NCI-H2196 (cell line): ENCODE measurements around the gene KCTD15.

Source experiments
- DNase-seq: peaks from one replicate; lab custom pipeline; 2025; ENCODE audit not compliant: unreplicated experiment; lab: John Stamatoyannopoulos, UW

The KCTD15 gene

DNA sequence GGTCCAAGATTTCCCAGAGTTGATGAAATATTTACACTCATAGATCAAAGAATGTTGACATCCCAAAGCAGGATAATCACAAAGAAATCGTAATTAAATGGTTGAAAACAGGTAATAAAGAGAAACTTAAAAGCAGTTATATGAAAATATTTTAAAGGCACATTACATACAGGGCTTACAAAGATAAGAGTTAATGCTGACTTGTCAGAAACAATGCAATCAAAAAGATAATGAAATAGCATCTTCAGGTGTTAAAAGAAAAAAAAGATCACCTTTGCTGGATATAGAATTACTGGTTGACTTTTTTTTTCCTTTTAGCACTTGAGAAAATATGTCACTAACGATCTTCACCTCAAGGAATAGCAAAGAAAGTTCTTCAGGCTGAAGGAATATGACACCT is 48.8 kb downstream of the KCTD15 start:
- no peak for DNase-seq

DNA sequence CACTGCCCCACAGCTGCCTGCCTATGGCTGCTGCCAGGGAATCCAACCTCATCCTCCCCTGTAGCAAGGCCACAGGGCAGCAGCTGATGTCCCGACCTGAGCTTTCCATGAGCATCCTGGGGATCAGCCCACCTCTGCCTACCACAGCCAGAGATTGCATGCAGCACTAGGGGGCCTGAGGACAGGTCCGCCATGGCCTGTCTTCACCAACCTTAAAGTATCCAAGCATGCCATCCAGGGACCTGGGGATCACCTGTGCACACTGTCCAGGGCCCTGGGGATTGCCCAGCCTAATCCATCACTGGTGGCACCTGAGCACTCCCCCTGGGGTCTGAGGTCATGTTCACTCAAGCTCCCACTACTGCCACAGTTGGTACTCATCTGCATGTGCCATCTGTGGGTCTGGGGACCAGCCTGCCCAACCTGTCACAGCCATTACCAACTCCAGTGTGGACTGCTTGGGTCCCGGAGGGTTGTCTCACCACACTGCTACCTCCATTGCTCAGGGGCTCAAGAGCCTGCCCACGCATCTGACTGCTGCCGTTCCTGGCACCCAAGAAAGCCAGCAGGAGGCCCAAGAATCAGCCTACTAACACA is 53.0 kb downstream of the KCTD15 start:
- no peak for DNase-seq

DNA sequence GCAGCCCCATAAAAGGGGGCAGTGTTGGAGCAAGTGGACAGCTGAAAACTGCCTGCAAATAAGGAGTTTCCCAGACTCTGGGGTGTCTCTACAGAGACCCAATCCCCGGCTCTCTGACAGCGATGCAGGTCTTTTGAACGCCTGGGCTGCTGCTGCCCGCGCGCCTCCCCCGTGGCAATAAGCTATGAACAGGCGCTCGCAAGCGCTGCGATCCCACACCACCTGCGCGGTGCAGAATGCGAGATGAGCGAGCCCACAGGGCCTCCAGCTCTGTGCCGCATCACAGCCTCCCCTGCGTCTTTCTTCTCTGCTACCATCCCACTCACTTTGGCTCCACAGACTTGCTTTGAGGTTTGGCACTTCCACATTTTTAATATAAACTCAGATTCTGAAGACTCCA is 62.3 kb downstream of the KCTD15 start:
- no peak for DNase-seq

DNA sequence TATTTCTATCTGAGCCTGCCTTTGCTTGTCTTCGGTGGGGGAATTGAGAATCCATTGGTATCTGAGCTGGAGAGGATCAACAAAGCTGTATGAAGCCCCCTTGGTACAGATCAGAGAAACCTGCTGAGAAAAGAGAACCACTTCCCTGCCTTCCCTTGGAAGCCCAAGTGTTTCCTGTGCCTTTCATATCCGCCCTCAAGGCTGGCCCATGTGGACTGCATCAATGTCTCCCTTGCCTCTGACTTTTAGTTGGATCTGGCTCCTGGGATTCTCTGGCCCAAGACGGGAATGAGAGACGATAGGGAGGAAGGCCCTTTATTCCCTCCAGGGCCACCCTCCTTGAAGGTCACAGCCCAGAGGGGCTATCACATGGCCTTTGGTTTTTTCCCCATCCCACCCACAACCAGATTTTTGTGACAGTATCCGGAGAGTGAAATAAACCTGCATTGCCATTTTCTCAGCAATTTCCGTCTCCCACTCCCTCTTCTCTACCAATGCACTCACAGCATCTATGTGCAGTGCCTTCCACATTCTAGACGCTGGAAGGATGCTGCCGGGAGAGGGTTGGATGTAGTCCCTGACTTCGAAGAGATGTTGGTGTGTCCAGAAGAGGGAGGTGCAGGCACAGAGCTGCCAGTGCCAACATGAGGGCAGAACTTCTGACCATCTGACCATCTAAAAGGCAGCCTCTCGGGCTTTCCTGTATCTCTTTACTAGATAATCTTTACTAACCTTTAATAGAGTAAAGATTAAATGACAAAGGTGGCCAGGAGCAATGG is 63.8 kb downstream of the KCTD15 start:
- DNase-seq = no peak

DNA sequence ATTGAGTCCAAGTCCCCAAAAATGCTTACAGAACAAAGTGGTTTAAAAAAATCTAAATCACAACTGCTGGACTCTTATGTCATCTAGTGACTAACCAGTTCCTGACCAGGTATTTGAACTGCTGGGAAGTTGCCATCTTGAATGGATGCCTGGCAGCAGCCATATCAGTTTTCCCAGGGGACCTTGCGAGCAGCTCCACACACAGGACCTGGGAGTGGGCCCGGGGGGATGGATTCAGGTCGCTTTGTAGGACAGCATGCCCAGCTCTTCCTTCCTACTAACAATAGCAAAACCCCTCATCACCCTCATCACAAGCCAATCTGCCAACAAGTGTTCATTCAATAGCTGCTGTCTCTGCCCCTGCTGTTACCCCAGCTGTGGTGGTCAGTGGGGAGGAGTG is 65.3 kb downstream of the KCTD15 start:
- no peak for DNase-seq

DNA sequence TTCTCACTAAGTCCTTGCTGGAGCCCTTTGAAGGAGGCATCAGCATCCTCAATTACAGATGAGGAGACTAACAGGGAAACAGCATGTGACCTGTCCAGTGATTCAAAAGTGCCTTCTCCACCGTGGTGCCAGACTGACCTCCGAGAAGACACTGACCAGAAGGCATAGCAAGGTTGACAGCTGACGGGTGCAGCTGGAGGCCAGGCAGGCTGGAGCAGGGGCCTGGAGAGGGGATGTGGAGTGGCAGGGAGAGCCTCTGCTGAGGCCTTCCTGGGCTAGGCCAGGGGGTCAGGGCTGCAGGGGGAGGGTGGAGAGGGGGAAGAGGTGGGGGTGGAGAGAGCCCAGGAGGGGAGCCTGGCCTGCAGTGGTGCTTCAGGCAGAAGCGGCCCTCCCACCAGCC is 66.3 kb downstream of the KCTD15 start:
- no peak for DNase-seq

DNA sequence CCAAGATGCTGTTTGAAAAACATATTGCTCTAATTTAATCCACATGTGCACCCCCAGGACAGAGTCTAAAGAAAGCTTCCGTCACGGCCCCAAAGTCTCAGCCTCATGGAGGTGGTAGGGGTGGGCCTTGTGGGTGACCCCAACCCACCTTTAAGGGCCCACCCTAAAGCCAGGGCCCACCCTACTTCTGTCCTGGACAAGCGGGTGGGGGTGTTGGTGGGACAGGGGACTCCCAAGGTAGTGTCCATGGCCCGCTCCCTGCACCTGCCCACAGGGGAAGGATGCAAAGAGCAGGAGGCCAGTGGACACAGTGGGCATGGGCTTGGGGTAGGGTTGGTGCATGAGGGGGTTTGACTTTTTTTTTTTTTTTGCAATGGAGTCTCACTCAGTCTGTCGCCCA is 66.8 kb downstream of the KCTD15 start:
- no peak for DNase-seq

DNA sequence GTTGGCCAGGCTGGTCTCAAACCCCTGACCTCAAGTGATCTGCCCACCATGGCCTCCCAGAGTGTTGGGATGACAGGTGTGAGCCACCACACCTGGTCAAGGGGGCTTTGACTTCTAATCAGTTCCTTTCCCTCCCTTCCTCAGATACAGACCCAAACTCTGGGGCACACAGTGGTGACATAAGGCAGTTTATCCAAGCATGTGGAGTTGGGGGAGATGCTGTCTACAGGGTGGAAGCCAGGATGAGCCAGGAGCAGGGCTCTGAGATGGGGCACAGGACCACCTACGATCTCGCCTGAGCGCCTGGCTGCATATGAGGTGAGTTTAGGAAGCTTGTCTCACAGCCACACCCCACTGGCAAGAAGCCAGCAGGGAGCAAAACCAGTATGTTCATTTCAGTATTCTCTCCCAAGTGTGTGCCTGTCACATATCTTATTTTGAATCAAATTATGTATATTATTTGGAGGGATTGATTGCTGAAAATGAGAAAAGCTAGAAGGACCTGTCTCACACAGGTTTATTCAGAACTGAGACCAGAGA is 67.7 kb downstream of the KCTD15 start:
- no peak for DNase-seq

DNA sequence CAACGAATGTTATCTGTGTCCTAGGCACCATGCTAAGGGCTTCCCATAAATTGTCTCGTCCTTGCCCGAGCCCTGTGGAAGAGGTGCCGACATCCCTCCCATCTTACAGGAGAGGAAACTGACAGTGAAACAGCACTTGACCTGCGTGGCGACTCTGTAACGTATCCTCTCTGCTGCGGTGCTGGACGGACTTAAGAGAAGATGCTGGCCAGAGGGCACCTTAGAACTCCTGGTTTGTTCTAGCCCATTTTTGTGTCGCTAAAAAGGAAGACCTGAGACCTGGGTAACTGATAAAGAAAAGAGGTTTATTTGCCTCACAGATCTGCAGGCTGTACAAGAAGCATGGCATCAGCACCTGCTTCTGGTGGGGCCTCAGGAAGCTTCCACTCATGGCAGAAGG is 68.6 kb downstream of the KCTD15 start:
- no peak for DNase-seq
